Measurements from ENCODE around the gene MAT2A.
A peak's percentile ranks its signal among the peaks of the same experiment; 100 is the strongest.

MAT2A gene

DNA sequence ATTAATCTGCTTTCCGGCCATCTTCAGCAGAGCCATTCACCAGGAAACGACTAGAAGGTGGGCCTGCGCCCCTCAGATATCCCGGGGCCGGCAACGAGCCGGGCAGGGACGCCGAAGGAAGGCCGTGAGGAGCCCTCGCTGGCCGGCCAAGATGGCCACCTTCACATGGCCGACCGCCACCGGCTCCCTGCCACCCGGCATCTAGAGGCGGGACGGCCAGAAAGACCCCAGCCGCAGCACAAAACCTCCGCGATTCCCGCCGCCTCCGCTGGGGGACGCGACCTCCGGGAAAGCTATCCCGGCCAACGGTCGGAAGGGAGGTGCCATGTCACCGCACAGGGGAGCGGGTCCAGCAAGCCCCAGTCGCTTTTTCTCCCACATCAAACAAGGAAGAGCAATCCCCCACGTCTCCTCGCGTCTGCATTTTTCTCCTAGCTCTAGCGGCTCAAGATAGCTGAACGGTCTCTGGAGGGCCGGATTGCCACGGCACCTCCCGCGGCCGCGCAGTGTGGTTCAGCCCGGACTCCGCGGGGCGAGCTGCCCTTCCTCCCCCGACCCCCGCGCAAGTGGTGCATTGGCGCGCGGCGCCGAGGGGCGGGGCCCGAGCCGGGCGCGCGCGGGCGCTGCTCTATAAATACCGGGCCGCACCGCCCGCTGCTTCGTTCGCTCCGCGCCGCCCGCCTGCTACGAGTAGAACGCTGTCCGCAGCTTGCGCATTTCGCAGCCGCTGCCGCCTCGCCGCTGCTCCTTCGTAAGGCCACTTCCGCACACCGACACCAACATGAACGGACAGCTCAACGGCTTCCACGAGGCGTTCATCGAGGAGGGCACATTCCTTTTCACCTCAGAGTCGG lies at the start of gene MAT2A:
Gene MAT2A, plus strand, starts transcription at position 662 of the 854 bp plus-strand sequence. Its CDS starts 120 bp downstream, at position 782.
- Histone ChIP-seq H3K4me1 (ENCODE audit: control insufficient read depth, insufficient read depth, low read length) (no peaks in the 10 kb centered on the region), H3K27me3 (ENCODE audit: control insufficient read depth, insufficient read depth, low read length) (no peaks in the 10 kb centered on the region), H3K27ac (ENCODE audit: low read length) (no peak within 1 kb of the TSS), H3K36me3 (ENCODE audit: control insufficient read depth, insufficient read depth, low read length) (peaks cover 19% of the 10 kb centered on the region), H3K9me3 (ENCODE audit: control insufficient read depth, insufficient read depth, low read length) (no peaks in the 10 kb centered on the region), H3K4me3 (ENCODE audit: low read length) (peak within 1 kb of the TSS; percentile 96)
- DNase-seq (ENCODE audit: low read depth, low spot score): peak; percentile 79
- no CpG with 5 or more reads among the region's 92 CpGs for WGBS (ENCODE audit: insufficient coverage, insufficient read length)

DNA sequence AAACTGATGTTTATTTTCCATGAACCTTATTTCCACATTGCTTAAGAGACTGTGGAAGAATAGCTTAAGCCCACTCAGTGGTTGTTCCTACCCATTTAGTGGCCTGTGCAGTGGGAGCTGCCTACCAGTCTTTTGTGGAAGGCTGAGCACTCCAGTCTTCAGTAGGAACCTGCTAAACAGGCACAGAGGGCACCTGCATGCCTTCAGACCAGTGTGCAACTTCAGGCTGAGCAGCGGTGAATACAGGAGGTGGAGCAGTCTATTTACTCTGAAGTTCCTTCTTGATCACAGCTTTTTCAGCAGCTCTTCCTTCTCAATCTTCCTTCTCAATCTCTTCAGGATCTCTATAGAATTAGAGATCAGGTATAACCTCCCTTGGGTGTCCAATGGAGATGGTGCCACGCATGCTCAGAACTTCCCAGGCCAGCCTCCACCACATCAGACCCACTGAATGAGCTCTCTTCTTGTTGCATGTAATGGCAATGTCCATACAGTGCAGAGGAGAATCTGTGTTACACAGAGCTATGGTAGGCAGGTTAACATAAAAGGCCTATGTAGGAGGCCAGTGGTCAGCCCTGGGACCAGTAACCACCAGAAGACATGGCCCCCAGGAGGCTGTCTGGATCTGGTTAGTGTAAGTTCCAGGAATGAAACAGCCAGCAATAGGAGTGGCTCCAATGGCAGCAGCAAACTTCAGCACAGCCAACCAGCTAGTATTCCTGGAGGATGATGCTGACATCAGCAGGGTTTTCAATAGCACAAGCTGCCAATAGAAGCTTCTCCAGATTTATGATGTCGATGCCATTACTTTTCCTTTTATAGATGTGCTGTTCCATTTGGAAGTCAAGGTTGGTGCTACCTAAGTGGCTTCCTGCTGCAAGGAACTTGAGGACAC lies 47.9 kb upstream of the MAT2A start:
- no peaks in the 10 kb centered on the region for H3K36me3 ChIP-seq (ENCODE audit: control insufficient read depth, insufficient read depth, low read length)
- no peak for DNase-seq (ENCODE audit: low read depth, low spot score)
- H3K4me1 ChIP-seq (ENCODE audit: control insufficient read depth, insufficient read depth, low read length): no peaks in the 10 kb centered on the region
- no peak overlapping the region for H3K27ac ChIP-seq (ENCODE audit: low read length)
- H3K4me3 ChIP-seq (ENCODE audit: low read length): no peak overlapping the region
- H3K27me3 ChIP-seq (ENCODE audit: control insufficient read depth, insufficient read depth, low read length): no peaks in the 10 kb centered on the region
- no CpG with 5 or more reads among the region's 3 CpGs for WGBS (ENCODE audit: insufficient coverage, insufficient read length)
- no peaks in the 10 kb centered on the region for H3K9me3 ChIP-seq (ENCODE audit: control insufficient read depth, insufficient read depth, low read length)

- Histone ChIP-seq H3K4me3 (ENCODE audit: low read length) (no peak overlapping the region), H3K27me3 (ENCODE audit: control insufficient read depth, insufficient read depth, low read length) (no peaks in the 10 kb centered on the region), H3K27ac (ENCODE audit: low read length) (no peak overlapping the region), H3K9me3 (ENCODE audit: control insufficient read depth, insufficient read depth, low read length) (no peaks in the 10 kb centered on the region), H3K36me3 (ENCODE audit: control insufficient read depth, insufficient read depth, low read length) (no peaks in the 10 kb centered on the region), H3K4me1 (ENCODE audit: control insufficient read depth, insufficient read depth, low read length) (no peaks in the 10 kb centered on the region)
- WGBS (ENCODE audit: insufficient coverage, insufficient read length): no CpG with 5 or more reads among the region's 1 CpG
- DNase-seq (ENCODE audit: low read depth, low spot score): no peak
Measured at GRCh38 chr2:85496436-85496835, 42.5 kb upstream of the MAT2A start.

DNA sequence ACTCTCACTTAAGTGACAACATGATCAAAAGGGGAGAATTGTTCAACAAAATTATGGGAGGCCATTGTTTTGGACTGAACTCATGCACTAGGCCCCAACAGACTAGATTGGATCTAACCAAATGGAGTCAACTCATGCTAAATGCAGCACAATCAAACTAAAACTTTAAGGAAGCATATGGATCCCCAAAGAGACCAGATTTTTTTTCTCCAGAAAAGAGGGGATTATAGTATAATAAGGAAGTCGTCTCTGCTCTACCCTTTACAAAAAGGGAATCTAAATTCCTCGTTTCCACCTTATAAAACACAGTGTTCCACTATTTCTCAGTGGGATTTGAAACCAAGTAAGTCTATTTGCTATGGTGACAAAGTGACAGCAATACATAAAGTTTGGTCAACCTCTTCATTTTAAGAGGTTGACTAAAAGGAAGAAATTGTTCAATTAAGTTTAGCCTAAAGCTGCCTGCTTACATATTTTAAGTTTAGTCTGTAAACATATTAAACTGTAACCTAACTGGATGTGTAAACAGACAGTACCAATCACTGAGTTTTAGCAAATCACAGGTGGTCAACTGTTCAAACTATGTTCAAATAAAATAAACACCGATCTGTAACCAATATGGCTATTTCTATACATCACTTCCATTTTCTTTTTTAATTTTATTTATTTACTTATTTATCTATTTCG lies 40.9 kb upstream of the MAT2A start:
- DNase-seq (ENCODE audit: low read depth, low spot score): no peak
- Histone ChIP-seq H3K9me3 (ENCODE audit: control insufficient read depth, insufficient read depth, low read length) (no peaks in the 10 kb centered on the region), H3K36me3 (ENCODE audit: control insufficient read depth, insufficient read depth, low read length) (no peaks in the 10 kb centered on the region), H3K4me3 (ENCODE audit: low read length) (no peak overlapping the region), H3K4me1 (ENCODE audit: control insufficient read depth, insufficient read depth, low read length) (no peaks in the 10 kb centered on the region), H3K27ac (ENCODE audit: low read length) (no peak overlapping the region), H3K27me3 (ENCODE audit: control insufficient read depth, insufficient read depth, low read length) (no peaks in the 10 kb centered on the region)
- WGBS (ENCODE audit: insufficient coverage, insufficient read length): 100% methylated on average over 2 of the region's 4 CpGs

DNA sequence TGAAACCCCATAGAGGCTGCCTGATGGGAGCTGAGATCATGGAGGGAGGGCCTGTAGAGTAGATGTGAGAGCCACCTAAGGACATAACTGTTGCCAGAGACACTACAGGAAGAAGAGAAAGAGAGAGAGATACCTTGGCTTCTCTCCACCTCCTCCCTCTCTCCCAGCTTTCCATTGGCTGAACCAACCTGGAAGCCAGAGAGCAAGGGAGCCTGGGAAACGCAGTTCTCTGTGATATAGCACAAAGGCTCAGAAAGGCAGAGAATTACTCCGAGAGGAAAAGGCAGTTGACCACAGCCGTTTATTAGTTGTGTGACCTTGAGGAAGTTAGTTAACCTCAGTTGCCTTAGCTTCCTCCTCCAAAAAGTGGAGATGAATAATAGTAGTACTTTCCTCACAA lies 37.7 kb upstream of the MAT2A start:
- Histone ChIP-seq H3K9me3 (ENCODE audit: control insufficient read depth, insufficient read depth, low read length) (no peaks in the 10 kb centered on the region), H3K27ac (ENCODE audit: low read length) (no peak overlapping the region), H3K27me3 (ENCODE audit: control insufficient read depth, insufficient read depth, low read length) (no peaks in the 10 kb centered on the region), H3K36me3 (ENCODE audit: control insufficient read depth, insufficient read depth, low read length) (no peaks in the 10 kb centered on the region), H3K4me1 (ENCODE audit: control insufficient read depth, insufficient read depth, low read length) (no peaks in the 10 kb centered on the region), H3K4me3 (ENCODE audit: low read length) (no peak overlapping the region)
- peak; percentile 13 for DNase-seq (ENCODE audit: low read depth, low spot score)
- WGBS (ENCODE audit: insufficient coverage, insufficient read length): no CpG with 5 or more reads among the region's 3 CpGs

- no peak overlapping the region for H3K27ac ChIP-seq (ENCODE audit: low read length)
- no CpG with 5 or more reads among the region's 3 CpGs for WGBS (ENCODE audit: insufficient coverage, insufficient read length)
- no peaks in the 10 kb centered on the region for H3K4me1 ChIP-seq (ENCODE audit: control insufficient read depth, insufficient read depth, low read length)
- H3K9me3 ChIP-seq (ENCODE audit: control insufficient read depth, insufficient read depth, low read length): no peaks in the 10 kb centered on the region
- DNase-seq (ENCODE audit: low read depth, low spot score): no peak
- H3K36me3 ChIP-seq (ENCODE audit: control insufficient read depth, insufficient read depth, low read length): no peaks in the 10 kb centered on the region
- no peaks in the 10 kb centered on the region for H3K27me3 ChIP-seq (ENCODE audit: control insufficient read depth, insufficient read depth, low read length)
- no peak overlapping the region; the same call in 1 of the 2 replicates for H3K4me3 ChIP-seq (ENCODE audit: low read length)
Measured at GRCh38 chr2:85502720-85503119, 36.2 kb upstream of the MAT2A start.

DNA sequence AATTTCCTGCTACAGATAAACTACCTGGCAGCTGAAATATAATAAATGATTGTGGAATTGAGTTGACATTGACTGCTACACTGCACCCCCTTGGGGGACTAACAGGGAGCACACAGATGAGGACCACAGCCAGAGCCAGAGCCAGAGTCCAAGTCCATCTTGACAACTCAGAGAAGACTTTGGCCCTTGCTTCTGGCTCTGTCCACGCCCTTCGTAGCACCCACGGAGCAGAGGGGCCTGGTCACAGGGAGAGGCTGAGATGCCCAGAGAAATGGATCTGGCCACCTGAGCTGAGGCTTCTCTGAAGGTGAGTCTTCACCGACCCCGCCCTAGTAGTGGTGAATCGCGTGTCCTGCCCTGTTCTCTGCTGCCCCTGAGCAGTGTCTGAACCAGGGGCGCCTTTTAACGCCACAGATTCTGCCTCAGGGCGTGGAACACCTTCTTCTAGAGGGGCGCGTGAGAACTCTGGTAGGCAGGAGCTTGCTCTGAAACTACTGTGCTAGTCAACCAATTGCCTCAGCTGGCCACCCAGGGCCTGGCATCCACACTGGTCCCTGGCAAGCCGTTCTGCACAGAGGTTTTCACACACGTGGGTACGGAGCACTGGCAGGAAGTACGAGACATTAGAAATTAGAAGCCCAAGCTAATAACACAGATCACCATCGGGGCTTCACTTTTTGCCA lies 35.7 kb upstream of the MAT2A start:
- DNase-seq (ENCODE audit: low read depth, low spot score): no peak
- H3K36me3 ChIP-seq (ENCODE audit: control insufficient read depth, insufficient read depth, low read length): no peaks in the 10 kb centered on the region
- H3K4me3 ChIP-seq (ENCODE audit: low read length): no peak overlapping the region
- H3K9me3 ChIP-seq (ENCODE audit: control insufficient read depth, insufficient read depth, low read length): no peaks in the 10 kb centered on the region
- WGBS (ENCODE audit: insufficient coverage, insufficient read length): no CpG with 5 or more reads among the region's 17 CpGs
- no peak overlapping the region for H3K27ac ChIP-seq (ENCODE audit: low read length)
- no peaks in the 10 kb centered on the region for H3K4me1 ChIP-seq (ENCODE audit: control insufficient read depth, insufficient read depth, low read length)
- H3K27me3 ChIP-seq (ENCODE audit: control insufficient read depth, insufficient read depth, low read length): no peaks in the 10 kb centered on the region

DNA sequence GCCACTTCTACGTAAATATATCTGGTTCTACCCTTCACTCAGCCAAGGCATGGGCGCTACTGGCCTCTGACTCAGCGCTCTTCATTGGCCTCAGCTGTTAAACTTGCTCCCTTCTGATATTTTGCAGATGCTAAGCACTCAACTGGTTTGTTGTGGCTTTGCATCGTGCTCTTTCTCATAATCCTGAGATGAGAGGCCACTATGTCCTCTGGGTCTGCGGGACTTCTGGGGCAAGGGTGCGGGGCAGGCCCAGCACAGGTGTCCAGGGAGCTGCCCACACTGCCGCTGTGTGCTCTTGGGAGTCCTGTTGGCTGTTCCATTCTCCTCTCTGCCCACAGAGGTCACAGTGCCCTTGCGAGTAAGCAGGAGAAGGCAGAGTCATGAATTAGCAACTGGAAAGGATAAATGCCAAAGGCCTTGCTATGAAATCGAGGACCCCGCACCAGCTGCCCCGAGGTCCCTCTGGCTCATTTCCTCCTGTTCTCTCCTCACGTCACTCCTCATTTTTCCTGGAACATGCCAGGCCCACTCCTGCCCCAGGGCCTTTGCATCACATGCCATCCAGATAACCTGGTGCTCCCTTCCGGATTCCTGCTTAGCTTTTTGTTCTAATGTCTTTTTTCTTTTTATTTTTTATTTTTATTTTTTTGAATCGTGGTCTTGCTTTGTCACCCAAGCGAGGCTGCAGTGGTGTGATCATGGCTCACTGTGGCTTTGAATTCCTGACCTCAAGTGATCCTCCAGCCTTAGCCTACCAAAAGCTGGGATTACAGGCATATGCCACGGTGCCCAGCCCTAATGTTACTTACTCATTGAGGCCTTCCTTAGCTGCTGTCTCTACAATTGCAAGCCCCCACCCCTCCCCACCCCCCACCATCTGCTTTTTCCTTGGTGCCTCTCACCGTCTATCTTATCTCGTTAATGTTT lies 34.9 kb upstream of the MAT2A start:
- WGBS (ENCODE audit: insufficient coverage, insufficient read length): no CpG with 5 or more reads among the region's 18 CpGs
- H3K9me3 ChIP-seq (ENCODE audit: control insufficient read depth, insufficient read depth, low read length): no peaks in the 10 kb centered on the region

GRCh38 chr2:85504778-85505261 lies 34.1 kb upstream of the MAT2A start:
- no peak overlapping the region for H3K4me3 ChIP-seq (ENCODE audit: low read length)
- H3K4me1 ChIP-seq (ENCODE audit: control insufficient read depth, insufficient read depth, low read length): no peaks in the 10 kb centered on the region
- no peaks in the 10 kb centered on the region for H3K9me3 ChIP-seq (ENCODE audit: control insufficient read depth, insufficient read depth, low read length)
- H3K27ac ChIP-seq (ENCODE audit: low read length): no peak overlapping the region
- no peaks in the 10 kb centered on the region for H3K36me3 ChIP-seq (ENCODE audit: control insufficient read depth, insufficient read depth, low read length)
- no peaks in the 10 kb centered on the region for H3K27me3 ChIP-seq (ENCODE audit: control insufficient read depth, insufficient read depth, low read length)
- WGBS (ENCODE audit: insufficient coverage, insufficient read length): no CpG with 5 or more reads among the region's 3 CpGs
- DNase-seq (ENCODE audit: low read depth, low spot score): no peak

More for the DNA sequence above, 34.9 kb upstream of the MAT2A start:
- Histone ChIP-seq H3K4me3 (ENCODE audit: low read length) (no peak overlapping the region), H3K36me3 (ENCODE audit: control insufficient read depth, insufficient read depth, low read length) (no peaks in the 10 kb centered on the region), H3K4me1 (ENCODE audit: control insufficient read depth, insufficient read depth, low read length) (no peaks in the 10 kb centered on the region), H3K27me3 (ENCODE audit: control insufficient read depth, insufficient read depth, low read length) (no peaks in the 10 kb centered on the region), H3K27ac (ENCODE audit: low read length) (no peak overlapping the region)
- no peak for DNase-seq (ENCODE audit: low read depth, low spot score)

Data from iPS DF 6.9 (cell line).